Amygdala (tissue), 56 donors: ENCODE data around the gene TOR3A.
"Not testable (repeated sequence)": the region's sequence is repeated elsewhere in the genome, so short reads cannot be mapped to it uniquely, and the experiment has no call there.

Experiments
- DNase-seq, 56 donors: peaks; one replicate each; lab custom pipeline; 2025; lab: John Stamatoyannopoulos, UW

The TOR3A gene

GRCh38 chr1:179081687-179082332, at the start of gene TOR3A:
Gene TOR3A, plus strand, starts transcription at chr1:179082070. Its CDS starts 59 bp downstream, at chr1:179082129.
- DNase-seq: peak; percentile 50 to 93 (median 84)

- DNase-seq: no peak
These were observed 47.1 kb upstream of the TOR3A start for GRCh38 chr1:179034720-179035119.

- no peak for DNase-seq
These were observed 44.9 kb upstream of the TOR3A start for GRCh38 chr1:179036844-179037465.

GRCh38 chr1:179038528-179039281, 43.2 kb upstream of the TOR3A start:
- no peak for DNase-seq

GRCh38 chr1:179039502-179040174, 42.2 kb upstream of the TOR3A start:
- DNase-seq: not testable (repeated sequence)

GRCh38 chr1:179040175-179040551, 41.7 kb upstream of the TOR3A start:
- not testable (repeated sequence) for DNase-seq

- DNase-seq: no peak
These were observed 39.8 kb upstream of the TOR3A start for GRCh38 chr1:179042087-179042486.

- DNase-seq: no peak
These were observed 39.2 kb upstream of the TOR3A start for GRCh38 chr1:179042700-179043099.

- DNase-seq: no peak
These were observed 38.6 kb upstream of the TOR3A start for GRCh38 chr1:179043266-179043665.

GRCh38 chr1:179043907-179044306, 38.0 kb upstream of the TOR3A start:
- DNase-seq: no peak

- DNase-seq: no peak
These were observed 34.8 kb upstream of the TOR3A start for GRCh38 chr1:179046808-179047635.

- no peak for DNase-seq
These were observed 34.3 kb upstream of the TOR3A start for GRCh38 chr1:179047636-179047997.

- DNase-seq: no peak
These were observed 33.3 kb upstream of the TOR3A start for GRCh38 chr1:179048339-179049124.

- DNase-seq: no peak
These were observed 29.1 kb upstream of the TOR3A start for GRCh38 chr1:179052776-179053175.

- no peak for DNase-seq
These were observed 28.4 kb upstream of the TOR3A start for GRCh38 chr1:179053486-179053885.

- no peak for DNase-seq
These were observed 25.9 kb upstream of the TOR3A start for GRCh38 chr1:179055937-179056336.

GRCh38 chr1:179058487-179059483, 23.1 kb upstream of the TOR3A start:
- no peak for DNase-seq
